Liver (tissue), 9 donors: ENCODE data around the gene LPP. TPM values are rescaled to one million over a fixed set of nuclear protein-coding genes. Genes with fewer than 3 reads are reported as not detected.

Source experiments
- DNase-seq: peaks from one replicate; pipeline ENCODE4 v3.0.0-alpha.2; 2017; ENCODE audit warnings: low spot score
- H3K27ac ChIP-seq, 2 donors: one replicate each; pipeline ENCODE4 v1.7.0; 2013; ENCODE audit warnings: inconsistent platforms in 2 of 2, low read length in 2 of 2, control low read depth in 1 of 2, low read depth in 1 of 2, mild to moderate bottlenecking in 1 of 2
- H3K27me3 ChIP-seq, 4 donors: one replicate each; pipeline versions ENCODE4 v1.6.1 to v1.7.0; 2013; ENCODE audit warnings: low read length in 3 of 4, inconsistent platforms in 1 of 4, mild to moderate bottlenecking in 1 of 4, moderate library complexity in 1 of 4; ENCODE audit not compliant: control insufficient read depth in 4 of 4, insufficient read depth in 4 of 4
- H3K36me3 ChIP-seq, 4 donors: one replicate each; pipeline versions ENCODE4 v1.6.1 to v1.7.0; 2013; ENCODE audit warnings: low read length in 3 of 4, mild to moderate bottlenecking in 3 of 4, low read depth in 1 of 4, moderate library complexity in 1 of 4; ENCODE audit not compliant: control insufficient read depth in 4 of 4, insufficient read depth in 3 of 4
- H3K4me1 ChIP-seq, 4 donors: one replicate each; pipeline versions ENCODE4 v1.6.1 to v1.7.0; 2013; ENCODE audit warnings: low read length in 3 of 4, mild to moderate bottlenecking in 3 of 4, moderate library complexity in 1 of 4; ENCODE audit not compliant: control insufficient read depth in 4 of 4, insufficient read depth in 4 of 4
- H3K4me3 ChIP-seq, 3 donors: one replicate each; pipeline versions ENCODE4 v1.6.1 to v1.7.0; 2013; ENCODE audit warnings: low read length in 3 of 3, control low read depth in 1 of 3, low read depth in 1 of 3, mild to moderate bottlenecking in 1 of 3
- H3K9ac ChIP-seq, 2 donors: one replicate each; pipeline ENCODE4 v1.7.0; 2013; ENCODE audit warnings: low read length in 2 of 2, mild to moderate bottlenecking in 2 of 2, moderate library complexity in 2 of 2, control low read depth in 1 of 2, low read depth in 1 of 2
- H3K9me3 ChIP-seq, 4 donors: one replicate each; pipeline versions ENCODE4 v1.6.1 to v1.7.0; 2013; ENCODE audit warnings: low read length in 3 of 4; ENCODE audit not compliant: control insufficient read depth in 4 of 4
- ATF3 ChIP-seq: IDR thresholded peaks from 2 replicates; pipeline ENCODE4 v1.6.1; 2016; ENCODE audit warnings: antibody characterized with exemption
- FOXA1 ChIP-seq: IDR thresholded peaks from 2 replicates; pipeline ENCODE4 v1.6.1; 2016; ENCODE audit warnings: antibody characterized with exemption
- FOXA2 ChIP-seq: IDR thresholded peaks from 2 replicates; pipeline ENCODE4 v1.6.1; 2016; ENCODE audit warnings: antibody characterized with exemption
- GABPA ChIP-seq, 2 donors: IDR thresholded peaks in 1 of 2; conservative IDR thresholded peaks in 1 of 2; 2 replicates each; pipeline ENCODE4 v1.6.1; 2016; ENCODE audit warnings: antibody characterized with exemption in 2 of 2, mild to moderate bottlenecking in 1 of 2, moderate library complexity in 1 of 2
- HNF4A ChIP-seq, 2 donors: conservative IDR thresholded peaks; 2 replicates each; pipeline ENCODE4 v1.6.1; 2016; ENCODE audit warnings: antibody characterized with exemption in 2 of 2, mild to moderate bottlenecking in 2 of 2
- HNF4G ChIP-seq: IDR thresholded peaks from 2 replicates; pipeline ENCODE4 v1.6.1; 2016; ENCODE audit warnings: antibody characterized with exemption
- MAX ChIP-seq: IDR thresholded peaks from 2 replicates; pipeline ENCODE4 v1.6.1; 2016; ENCODE audit warnings: antibody characterized with exemption
- NR2F2 ChIP-seq: IDR thresholded peaks from 2 replicates; pipeline ENCODE4 v1.6.1; 2016; ENCODE audit warnings: antibody characterized with exemption
- RXRA ChIP-seq, 2 donors: IDR thresholded peaks; 2 replicates each; pipeline ENCODE4 v1.6.1; 2017 to 2018; ENCODE audit warnings: antibody characterized with exemption in 2 of 2, mild to moderate bottlenecking in 1 of 2
- SP1 ChIP-seq: IDR thresholded peaks from 2 replicates; pipeline ENCODE4 v1.6.1; 2018; ENCODE audit warnings: antibody characterized with exemption, mild to moderate bottlenecking
- YY1 ChIP-seq: IDR thresholded peaks from 2 replicates; pipeline ENCODE4 v1.6.1; 2016; ENCODE audit warnings: antibody characterized with exemption, mild to moderate bottlenecking
- WGBS: extraction: QIAGEN DNeasy Blood & Tissue Kit; methylation state at CpG from one replicate; pipeline ENCODE4 v1.1.7; 2013; 5-methylcytosine and 5-hydroxymethylcytosine counted together
- polyA plus RNA-seq, 2 donors: library from polyadenylated mRNA; stranded (reverse) in 1 of 2; unstranded in 1 of 2; fragments of 200-250 nt in 1 of 2; fragments of >200 nt in 1 of 2; fragmentation: Nextera tagmentation in 1 of 2; extraction: Ambion mirVana in 1 of 2; gene quantifications; one replicate each; pipeline versions ENCODE4 v1.2.1 to v1.2.3, GENCODE V29; 2013 to 2015
- total RNA-seq, 2 donors: library from RNA; depleted of rRNA; stranded (reverse); fragments of >200 nt; gene quantifications; one replicate each; pipeline ENCODE4 v1.2.3, GENCODE V29; 2014
- TF ChIP-seq, protein P1 (sequence below): IDR thresholded peaks from 2 replicates; pipeline ENCODE4 v1.6.1; 2016; ENCODE audit warnings: antibody characterized with exemption, mild to moderate bottlenecking
- donor health status: healthy.
- donor health status: healthy.
- donor health status: healthy.
- donor health status: healthy.
- donor health status: healthy.

Gene LPP
- total and polyA plus RNA-seq, 4 donors, result 3.3 to 53.7 (median 28.2) TPM

DNA sequence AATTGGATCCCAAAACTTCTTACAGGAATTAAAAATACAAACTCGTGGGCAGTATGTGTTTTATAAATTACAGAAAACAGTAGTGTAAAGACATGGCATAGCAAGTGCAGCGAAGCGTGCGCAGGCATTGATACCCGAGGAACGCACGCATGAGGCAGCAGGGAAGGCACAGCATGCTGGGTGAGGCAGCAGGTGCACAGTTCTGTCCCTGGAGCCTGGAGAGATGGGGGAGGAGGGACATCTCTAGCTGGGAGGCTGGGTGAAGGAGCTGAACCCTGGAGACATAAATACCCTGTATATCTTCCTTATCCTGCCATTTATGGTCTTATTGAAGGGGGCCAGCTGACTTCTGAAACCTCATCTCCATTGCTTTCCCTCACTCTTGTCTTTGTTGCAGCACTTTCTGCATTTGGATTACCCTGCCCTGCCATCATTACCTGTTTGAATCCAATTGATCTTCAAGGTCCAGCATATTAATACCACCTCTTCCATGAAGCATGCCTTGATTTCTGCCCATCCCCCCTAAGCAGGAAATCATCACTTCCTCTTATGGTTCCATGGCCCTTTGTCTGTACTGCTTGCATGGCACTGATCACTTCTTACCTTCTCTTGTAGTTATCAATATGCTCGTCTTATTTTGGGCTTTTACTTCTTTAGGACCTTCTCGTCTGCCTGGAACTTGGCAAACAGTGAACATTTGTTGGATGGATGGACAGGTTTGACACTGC, 20.5 kb downstream of the LPP start:
- DNase-seq, result no peak
- H3K36me3 ChIP-seq, result peaks cover 0 to 3% (median under 1%) of the 10 kb centered on the region in 4 donors
- no peak overlapping the region for H3K4me3 ChIP-seq
- WGBS, result 91% methylated on average over 9 of the region's 9 CpGs
- H3K27ac ChIP-seq, result no peak overlapping the region
- peaks cover 15 to 41% (median 37%) of the 10 kb centered on the region in 4 donors for H3K4me1 ChIP-seq
- no peaks in the 10 kb centered on the region for H3K27me3 ChIP-seq
- no peak for TF ChIP-seq SP1
- TF ChIP-seq MAX, result no peak
- no peak for TF ChIP-seq ATF3
- H3K9ac ChIP-seq, result no peak overlapping the region
- H3K9me3 ChIP-seq, result no peaks in the 10 kb centered on the region

DNA sequence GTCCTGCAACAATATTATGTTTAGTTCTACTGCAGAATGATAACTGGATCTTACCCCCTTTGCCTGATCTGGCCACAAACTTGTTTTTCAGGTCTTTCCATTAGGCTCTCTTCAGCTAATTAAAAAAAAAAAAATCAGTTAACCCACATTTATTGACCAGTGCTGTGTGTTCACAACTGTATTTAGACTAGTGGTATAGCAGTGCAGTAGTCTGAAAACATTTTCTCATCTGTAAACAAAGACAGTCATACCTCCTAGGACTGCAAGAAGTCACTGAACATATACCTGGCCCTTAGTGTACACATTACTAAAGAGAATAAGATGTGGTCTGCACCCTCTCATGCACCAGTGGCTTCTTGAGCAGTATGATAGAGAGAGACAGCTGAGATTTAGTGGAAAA, 22.5 kb downstream of the LPP start:
- DNase-seq, result no peak
- Histone ChIP-seq H3K4me1 (peaks cover 15 to 28% (median 23%) of the 10 kb centered on the region in 4 donors), H3K4me3 (no peak overlapping the region), H3K27me3 (no peaks in the 10 kb centered on the region), H3K36me3 (peaks cover 0 to 3% (median 2%) of the 10 kb centered on the region in 4 donors), H3K9me3 (no peaks in the 10 kb centered on the region), H3K27ac (no peak overlapping the region), H3K9ac (no peak overlapping the region)
- TF ChIP-seq YY1, result no peak
- TF ChIP-seq RXRA (IDR thresholded peaks at IDR 0.05), result no peak
- TF ChIP-seq SP1, result no peak
- TF ChIP-seq FOXA2, result no peak
- TF ChIP-seq, protein P1, sequence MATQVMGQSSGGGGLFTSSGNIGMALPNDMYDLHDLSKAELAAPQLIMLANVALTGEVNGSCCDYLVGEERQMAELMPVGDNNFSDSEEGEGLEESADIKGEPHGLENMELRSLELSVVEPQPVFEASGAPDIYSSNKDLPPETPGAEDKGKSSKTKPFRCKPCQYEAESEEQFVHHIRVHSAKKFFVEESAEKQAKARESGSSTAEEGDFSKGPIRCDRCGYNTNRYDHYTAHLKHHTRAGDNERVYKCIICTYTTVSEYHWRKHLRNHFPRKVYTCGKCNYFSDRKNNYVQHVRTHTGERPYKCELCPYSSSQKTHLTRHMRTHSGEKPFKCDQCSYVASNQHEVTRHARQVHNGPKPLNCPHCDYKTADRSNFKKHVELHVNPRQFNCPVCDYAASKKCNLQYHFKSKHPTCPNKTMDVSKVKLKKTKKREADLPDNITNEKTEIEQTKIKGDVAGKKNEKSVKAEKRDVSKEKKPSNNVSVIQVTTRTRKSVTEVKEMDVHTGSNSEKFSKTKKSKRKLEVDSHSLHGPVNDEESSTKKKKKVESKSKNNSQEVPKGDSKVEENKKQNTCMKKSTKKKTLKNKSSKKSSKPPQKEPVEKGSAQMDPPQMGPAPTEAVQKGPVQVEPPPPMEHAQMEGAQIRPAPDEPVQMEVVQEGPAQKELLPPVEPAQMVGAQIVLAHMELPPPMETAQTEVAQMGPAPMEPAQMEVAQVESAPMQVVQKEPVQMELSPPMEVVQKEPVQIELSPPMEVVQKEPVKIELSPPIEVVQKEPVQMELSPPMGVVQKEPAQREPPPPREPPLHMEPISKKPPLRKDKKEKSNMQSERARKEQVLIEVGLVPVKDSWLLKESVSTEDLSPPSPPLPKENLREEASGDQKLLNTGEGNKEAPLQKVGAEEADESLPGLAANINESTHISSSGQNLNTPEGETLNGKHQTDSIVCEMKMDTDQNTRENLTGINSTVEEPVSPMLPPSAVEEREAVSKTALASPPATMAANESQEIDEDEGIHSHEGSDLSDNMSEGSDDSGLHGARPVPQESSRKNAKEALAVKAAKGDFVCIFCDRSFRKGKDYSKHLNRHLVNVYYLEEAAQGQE, result no peak
- TF ChIP-seq GABPA (IDR thresholded peaks at IDR 0.05 in 1 of 2, conservative IDR thresholded peaks at IDR 0.05 in 1 of 2), result no peak
- TF ChIP-seq NR2F2, result no peak
- TF ChIP-seq HNF4G, result no peak

- Histone ChIP-seq H3K27me3 (no peaks in the 10 kb centered on the region), H3K36me3 (peaks cover 0 to 3% (median 2%) of the 10 kb centered on the region in 4 donors), H3K9me3 (no peaks in the 10 kb centered on the region), H3K4me3 (no peak overlapping the region), H3K27ac (no peak overlapping the region), H3K4me1 (peaks cover 11 to 24% (median 19%) of the 10 kb centered on the region in 4 donors), H3K9ac (no peak overlapping the region)
- WGBS, result 97% methylated on average over 2 of the region's 2 CpGs
- TF ChIP-seq HNF4A (conservative IDR thresholded peaks at IDR 0.05), result no peak
- no peak for TF ChIP-seq FOXA2
- TF ChIP-seq RXRA (IDR thresholded peaks at IDR 0.05), result no peak
- TF ChIP-seq FOXA1, result no peak
- TF ChIP-seq SP1, result no peak
- DNase-seq, result no peak
Measured at GRCh38 chr3:188176884-188177283, 22.9 kb downstream of the LPP start.
